Measurements from ENCODE around the gene STMN1.

- no peak for TF ChIP-seq SUZ12 (IDR thresholded peaks at IDR 0.05; ENCODE audit: extremely low read depth, insufficient read depth, insufficient read length)
- TF ChIP-seq YY1 (IDR thresholded peaks at IDR 0.05; ENCODE audit: insufficient read depth, insufficient read length): no peak
- TF ChIP-seq ZNF274 (IDR thresholded peaks at IDR 0.05; ENCODE audit: low read depth, low read length): no peak
Observed at GRCh38 chr1:25904943-25905679, 1.1 kb downstream of the STMN1 start.

Data from NT2/D1 (cell line).